Hematopoietic multipotent progenitor cell treated with erythropoietin and hydrocortisone succinate and interleukin-3 and kit ligand, for 8 days (in vitro differentiated cells): ENCODE measurements around the gene ZDHHC3.

Experiments used
- DNase-seq: peaks from one replicate; pipeline ENCODE4 v3.0.0-alpha.2; 2015

Gene ZDHHC3

DNA sequence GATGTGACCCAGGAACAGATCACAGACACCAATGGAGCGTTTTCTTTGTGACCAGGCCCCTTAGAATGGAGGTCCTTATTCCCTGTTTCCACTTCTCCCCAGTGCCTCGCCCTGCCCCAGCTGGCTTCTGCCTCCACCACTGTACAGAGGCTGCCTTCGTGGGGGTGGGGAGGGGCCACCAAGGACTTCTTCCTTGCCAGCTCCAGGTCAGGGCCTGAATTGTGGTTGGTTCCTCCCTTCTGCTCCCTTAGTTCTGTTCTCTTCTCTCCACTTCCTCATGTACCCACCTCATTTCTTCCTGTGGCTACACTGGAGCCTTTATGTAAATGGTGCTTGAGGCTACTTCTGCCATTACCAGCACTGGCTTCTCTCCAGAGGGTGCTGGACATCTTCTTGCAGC, 85.1 kb downstream of the ZDHHC3 start:
- DNase-seq: no peak

DNA sequence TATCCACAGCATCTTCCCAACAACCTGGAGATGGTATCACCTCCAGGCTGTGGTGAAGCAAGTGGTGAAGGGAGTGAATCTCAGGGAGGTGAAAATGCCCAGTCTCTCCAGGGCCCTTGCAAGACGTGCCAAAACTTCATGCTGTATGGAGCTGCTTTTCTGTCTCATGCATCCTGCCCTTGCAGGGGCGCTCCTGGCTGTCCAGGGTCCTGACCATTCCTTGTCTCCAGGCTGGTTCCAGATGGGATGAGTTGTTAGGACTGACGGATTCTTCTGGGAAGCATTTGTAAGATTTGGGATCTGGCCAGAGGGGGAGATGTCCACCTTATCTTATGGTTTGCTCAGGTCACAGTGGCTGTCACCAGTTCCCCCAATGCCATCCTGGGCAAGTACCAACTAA, 85.7 kb downstream of the ZDHHC3 start:
- no peak for DNase-seq

DNA sequence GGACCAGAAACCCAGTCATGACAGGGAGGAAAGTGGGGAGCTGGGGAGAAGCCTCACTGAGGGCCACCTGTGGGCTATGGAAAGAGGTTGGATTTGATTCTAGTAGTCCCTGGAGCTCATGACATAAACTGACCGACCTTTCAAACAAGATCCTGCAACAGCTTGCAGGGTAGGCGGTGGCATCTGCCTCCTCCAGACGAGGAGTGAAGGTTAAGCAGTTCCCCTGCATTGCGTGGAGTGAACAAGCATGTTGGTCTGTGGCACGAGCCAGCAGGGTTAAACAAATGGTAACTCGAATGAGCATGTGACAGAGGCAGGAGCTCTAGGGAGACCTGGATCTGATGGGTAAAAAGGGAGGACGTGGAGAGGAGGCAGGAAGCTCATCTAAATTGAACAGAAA, 88.9 kb downstream of the ZDHHC3 start:
- DNase-seq: no peak

DNA sequence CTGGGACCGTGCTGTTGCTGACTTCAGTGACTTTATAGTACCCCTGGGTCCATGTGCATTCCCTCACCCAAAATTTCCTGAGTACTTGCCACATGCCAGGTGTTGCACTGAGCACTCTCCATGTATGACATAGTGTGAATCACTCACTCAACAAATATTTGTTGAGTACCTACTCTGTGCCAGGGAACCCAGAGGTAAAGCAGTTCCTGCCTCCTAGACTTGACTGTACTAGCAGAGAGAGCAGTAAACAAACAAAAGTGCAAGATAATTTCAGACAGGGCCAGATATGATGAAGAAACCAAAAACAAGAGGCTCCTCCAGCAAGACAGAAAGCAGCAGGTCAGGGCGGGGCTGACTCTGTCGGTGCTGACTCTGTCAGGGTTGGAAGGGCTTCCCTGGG, 89.4 kb downstream of the ZDHHC3 start:
- DNase-seq: no peak

DNA sequence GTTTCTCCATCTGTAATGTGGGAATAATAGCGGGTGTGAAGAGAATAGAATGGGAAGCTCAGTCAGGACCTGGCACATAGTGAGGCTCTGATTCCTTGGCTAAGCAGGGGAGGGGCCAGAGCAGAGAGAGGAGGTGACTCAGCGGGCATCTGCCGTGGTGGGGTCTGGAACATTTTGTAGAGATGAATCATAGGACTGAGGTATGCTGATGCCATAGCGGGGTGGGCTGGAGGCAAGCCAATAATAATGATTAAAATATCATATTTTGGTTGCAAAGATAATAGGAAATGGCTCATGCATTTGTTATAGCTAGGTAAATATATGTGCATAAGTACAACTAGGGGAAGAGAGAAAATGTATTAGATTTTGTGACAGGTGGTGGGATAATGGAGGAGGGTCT, 90.4 kb downstream of the ZDHHC3 start:
- DNase-seq: no peak

DNA sequence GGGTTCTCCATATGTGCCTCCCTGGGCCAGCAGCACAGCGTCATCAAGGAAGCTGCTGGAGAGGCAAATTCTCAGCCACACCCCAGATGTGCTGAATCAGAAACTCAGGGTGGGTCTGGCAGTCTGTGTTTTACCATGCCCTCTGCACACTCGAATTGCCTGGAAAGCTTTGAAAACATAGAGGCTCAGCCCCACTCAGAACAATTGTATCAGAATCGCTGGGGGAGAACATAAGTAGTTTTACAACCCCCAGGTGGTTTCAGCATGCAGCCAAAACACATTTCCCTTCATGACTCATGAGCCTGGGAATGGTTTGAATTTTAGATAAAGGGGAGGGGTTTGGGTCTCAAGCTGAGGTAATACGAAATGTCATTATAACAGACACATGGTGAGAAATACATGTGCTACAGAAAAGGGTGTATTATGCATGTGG, 92.0 kb downstream of the ZDHHC3 start:
- DNase-seq: no peak

DNA sequence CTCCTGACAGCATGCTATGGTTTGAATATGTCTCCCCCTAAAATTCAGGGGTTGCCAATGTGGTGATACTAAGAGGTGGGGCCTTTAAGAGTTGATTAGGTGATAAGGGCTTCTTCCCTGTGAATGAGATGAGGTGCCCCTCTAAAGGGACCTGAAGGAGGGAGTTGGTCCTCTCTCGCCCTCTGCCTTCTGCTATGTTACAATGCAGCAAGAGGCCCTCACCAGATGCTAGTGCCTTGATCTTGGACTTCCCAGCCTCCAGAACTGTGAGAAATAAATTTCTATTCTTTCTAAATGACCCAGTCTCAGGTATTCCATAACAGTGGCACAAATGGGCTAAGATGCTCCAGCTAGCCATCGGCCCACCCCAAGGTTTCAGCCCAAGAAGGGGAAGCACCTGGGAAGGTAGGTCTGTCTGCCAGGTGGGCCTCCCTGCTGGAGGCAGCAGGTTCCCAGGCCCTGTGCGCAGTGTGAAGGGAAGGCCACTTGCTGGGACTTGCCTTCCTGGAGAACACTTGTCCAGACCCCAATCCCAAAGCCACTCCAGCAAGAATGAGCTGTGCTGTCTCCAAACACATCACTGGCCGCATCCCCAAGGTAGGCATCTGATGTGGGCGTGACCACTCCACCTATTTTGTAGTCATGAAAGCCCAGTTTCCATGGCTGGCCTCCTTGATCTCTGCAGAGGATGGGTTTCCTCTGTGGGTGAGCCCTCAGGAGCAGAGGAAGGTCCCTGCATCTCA, 92.6 kb downstream of the ZDHHC3 start:
- DNase-seq: peak; percentile 9

DNA sequence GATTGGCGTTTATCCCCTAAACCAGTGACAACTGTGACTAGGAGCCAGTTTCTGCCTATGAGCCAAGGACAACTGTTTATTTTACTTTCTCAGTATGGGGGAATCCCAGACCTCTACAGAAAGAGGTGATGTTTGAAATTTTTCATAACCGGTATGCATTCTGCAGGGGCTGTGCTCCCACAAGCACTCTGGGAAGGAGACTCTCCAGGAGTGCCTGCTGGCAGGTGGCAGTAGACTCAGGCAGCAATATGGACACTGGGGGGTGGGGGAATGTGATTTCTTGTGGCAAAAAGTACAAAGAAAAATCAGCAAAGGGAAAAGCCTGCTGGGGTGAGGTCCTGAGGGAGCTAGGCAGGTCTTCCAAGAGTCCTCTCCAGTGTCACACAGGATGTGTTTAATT, 95.7 kb downstream of the ZDHHC3 start:
- DNase-seq: no peak

DNA sequence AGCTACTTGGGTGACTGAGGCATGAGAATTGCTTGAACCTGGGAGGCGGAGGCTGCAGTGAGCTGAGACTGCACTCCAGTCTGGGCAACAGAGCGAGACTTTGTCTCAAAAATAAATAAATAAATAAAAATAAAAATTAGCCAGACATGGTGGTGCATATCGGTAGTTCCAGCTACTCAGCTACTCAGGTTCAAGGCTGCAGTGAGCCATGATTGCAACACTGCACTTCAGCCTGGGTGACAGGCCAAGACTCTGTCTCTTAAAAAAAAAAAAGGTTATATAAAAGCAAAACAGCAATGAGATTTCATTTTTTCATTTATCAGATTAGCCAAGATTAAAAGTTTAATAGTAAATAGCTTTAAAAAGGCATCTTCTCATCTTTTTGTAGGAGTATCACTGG, 98.6 kb downstream of the ZDHHC3 start:
- no peak for DNase-seq

DNA sequence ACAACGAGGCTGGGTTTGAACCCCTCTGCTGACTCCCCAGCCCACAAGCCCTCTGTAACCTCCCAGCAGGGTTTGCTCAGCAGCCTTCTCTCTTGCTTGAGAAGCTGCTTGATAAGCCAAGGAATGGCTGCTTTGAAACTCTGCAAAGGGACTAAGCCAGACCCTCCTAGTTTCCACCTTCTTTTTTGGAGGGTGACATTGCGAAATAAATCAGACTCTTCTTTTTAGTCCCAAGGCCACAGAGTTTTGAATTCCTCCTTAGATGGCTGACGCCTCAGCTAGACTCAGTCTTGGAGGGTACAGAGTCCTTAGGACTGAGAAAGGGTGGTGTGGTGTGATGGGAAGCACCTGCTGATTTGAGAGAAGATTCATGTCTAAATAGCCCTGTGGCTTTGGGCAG, 100.4 kb downstream of the ZDHHC3 start:
- DNase-seq: no peak
